ENCODE data around the gene TEX14. TPM values are rescaled to one million over a fixed set of nuclear protein-coding genes. Genes with fewer than 3 reads are reported as not detected.

The TEX14 gene
- total and polyA plus RNA-seq, 12 donors = 0.05 to 0.88 (median 0.14) TPM; not detected in 4

DNA sequence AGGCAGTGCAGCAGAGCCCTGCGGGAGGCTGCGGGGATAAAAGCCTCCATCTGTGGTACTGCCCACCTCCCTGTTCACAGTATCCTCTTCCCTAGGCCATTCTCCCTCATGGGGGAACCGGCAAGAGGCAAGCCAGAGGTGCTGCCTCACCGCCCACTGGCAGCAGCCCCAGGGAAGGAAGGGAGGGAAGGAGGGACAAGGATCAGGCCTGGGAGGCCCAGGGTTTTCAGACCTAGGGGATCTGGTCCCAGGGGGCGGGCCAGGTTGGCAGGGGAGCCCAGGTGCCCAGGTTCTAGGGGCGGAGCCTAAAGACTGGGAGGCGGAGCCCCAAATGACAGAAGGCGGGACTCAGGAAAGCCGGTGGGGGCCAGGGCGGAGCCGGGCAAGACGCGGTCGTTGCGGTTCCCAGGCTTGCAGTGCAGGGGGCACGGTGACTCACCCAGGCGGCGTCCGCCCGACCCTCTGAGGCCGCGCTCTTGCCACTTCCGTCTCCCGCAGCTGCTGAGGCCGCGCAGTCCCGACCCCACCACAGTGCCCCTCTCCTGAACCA, 174.4 kb downstream of the TEX14 start:
- TF ChIP-seq, protein P1, sequence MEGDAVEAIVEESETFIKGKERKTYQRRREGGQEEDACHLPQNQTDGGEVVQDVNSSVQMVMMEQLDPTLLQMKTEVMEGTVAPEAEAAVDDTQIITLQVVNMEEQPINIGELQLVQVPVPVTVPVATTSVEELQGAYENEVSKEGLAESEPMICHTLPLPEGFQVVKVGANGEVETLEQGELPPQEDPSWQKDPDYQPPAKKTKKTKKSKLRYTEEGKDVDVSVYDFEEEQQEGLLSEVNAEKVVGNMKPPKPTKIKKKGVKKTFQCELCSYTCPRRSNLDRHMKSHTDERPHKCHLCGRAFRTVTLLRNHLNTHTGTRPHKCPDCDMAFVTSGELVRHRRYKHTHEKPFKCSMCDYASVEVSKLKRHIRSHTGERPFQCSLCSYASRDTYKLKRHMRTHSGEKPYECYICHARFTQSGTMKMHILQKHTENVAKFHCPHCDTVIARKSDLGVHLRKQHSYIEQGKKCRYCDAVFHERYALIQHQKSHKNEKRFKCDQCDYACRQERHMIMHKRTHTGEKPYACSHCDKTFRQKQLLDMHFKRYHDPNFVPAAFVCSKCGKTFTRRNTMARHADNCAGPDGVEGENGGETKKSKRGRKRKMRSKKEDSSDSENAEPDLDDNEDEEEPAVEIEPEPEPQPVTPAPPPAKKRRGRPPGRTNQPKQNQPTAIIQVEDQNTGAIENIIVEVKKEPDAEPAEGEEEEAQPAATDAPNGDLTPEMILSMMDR (IDR thresholded peaks at IDR 0.05) = no peak
- Histone ChIP-seq H3K9me3 (no peaks in the 10 kb centered on the region), H3K27me3 (no peaks in the 10 kb centered on the region), H3K27ac (peak overlapping the region; percentile 84 to 96 (median 92)), H3K4me3 (peak overlapping the region; percentile 45 to 96 (median 70)), H3K36me3 (peaks cover 0 to 25% (median 1%) of the 10 kb centered on the region in 9 donors), H3K4me1 (peaks cover 25 to 65% (median 62%) of the 10 kb centered on the region in 9 donors)
- intact Hi-C loops (cut with DNase I) = loop anchor here in 6 of 10 donors (2.0 to 10.0 kb wide), 10 partner anchors 60 to 590 kb away; partner anchors contain the start of genes RAD51C (in 2 of the 6), SUPT4H1 (in 2 of the 6), TEX14 (in 2 of the 6) and TRIM37 (in 1 of the 6)
- DNase-seq (no peak), ATAC-seq (peak in 1 of 8 donors; percentile 29)
- 1% methylated on average over 27 of the region's 27 CpGs for WGBS, 2 donors

DNA sequence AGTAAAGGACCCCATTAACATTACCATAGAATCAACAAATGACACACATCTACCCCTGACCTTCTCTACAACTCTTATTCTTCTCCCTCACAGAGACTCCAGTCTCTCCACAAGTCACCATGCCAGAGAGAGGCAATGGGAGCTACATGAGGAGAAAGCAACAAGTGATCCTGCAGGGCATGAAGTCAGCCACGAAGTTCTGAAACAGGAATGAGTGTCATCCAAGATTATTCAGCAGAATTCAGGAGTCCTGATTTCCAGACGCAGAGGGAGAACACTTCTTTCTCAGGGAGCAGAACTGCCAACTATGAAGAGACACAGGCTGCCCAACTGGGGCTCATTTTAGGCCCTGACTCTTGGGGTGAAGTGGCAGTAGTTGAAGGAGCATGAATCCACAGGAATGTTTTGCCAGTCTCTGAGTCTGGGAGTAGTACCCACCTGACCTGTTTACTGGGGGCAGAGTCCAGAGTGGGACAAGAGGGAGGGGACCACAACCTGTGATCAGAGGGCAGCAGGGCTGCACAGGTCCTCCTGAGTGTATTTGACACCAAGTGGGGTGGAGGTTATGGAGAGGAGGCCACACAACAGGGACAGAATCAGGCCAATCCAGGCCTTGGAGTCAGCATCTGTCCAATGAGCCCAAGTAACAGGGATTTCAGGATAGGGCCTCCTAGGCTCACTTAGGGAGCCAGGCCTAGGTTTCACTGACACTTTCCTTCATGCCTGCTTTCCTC, 175.0 kb downstream of the TEX14 start:
- Histone ChIP-seq H3K4me1 (peaks cover 25 to 65% (median 62%) of the 10 kb centered on the region in 9 donors), H3K27ac (peak overlapping the region; percentile 84 to 96 (median 92)), H3K36me3 (peaks cover 0 to 27% (median 7%) of the 10 kb centered on the region in 9 donors), H3K27me3 (no peaks in the 10 kb centered on the region), H3K4me3 (peak overlapping the region; percentile 45 to 96 (median 70)), H3K9me3 (no peaks in the 10 kb centered on the region)
- TF ChIP-seq, protein P1 (IDR thresholded peaks at IDR 0.05) = no peak
- intact Hi-C loops (cut with DNase I) = loop anchor here in 6 of 10 donors (2.0 to 10.0 kb wide), 10 partner anchors 60 to 590 kb away; partner anchors contain the start of genes RAD51C (in 2 of the 6), SUPT4H1 (in 2 of the 6), TEX14 (in 2 of the 6) and TRIM37 (in 1 of the 6)
- WGBS, 2 donors = 51 to 53% methylated on average over 2 of the region's 2 CpGs
- ATAC-seq = no peak
- DNase-seq = no peak

DNA sequence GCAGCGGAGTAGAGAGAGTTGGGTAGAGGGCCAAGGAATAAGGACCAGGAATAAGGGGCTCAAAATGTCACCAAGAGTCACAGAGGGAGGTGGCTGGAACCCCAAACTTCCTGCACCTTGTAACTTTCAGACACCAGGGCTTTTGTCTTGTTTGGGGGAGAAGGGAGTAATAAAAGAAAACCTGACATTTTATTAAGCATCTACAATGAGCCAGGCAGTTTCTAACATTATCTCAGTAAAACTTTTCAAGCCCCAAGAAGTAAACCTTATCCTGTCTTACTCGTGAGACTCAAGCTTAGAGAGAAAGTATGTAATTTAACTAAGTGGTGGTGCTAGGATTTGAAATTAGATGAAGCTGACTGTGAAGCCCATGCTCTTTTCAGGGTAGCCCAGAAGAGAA, 176.6 kb downstream of the TEX14 start:
- Histone ChIP-seq H3K4me1 (peaks cover 25 to 56% (median 52%) of the 10 kb centered on the region in 9 donors), H3K27ac (peak overlapping the region in 7 of 10 donors; percentile 22 to 77 (median 70)), H3K9me3 (no peaks in the 10 kb centered on the region), H3K4me3 (peak overlapping the region in 1 of 10 donors; percentile 82), H3K36me3 (peaks cover 0 to 39% (median 20%) of the 10 kb centered on the region in 9 donors), H3K27me3 (no peaks in the 10 kb centered on the region)
- intact Hi-C loops (cut with DNase I) = loop anchor here in 6 of 10 donors (2.0 to 10.0 kb wide), 9 partner anchors 62 to 592 kb away; partner anchors contain the start of genes SUPT4H1 (in 2 of the 6), RAD51C (in 1 of the 6), TEX14 (in 1 of the 6) and TRIM37 (in 1 of the 6)
- 79 to 84% methylated on average over 2 of the region's 2 CpGs for whole genome bisulfite sequencing, 2 donors
- no peak for DNase-seq
- ATAC-seq = no peak
- TF ChIP-seq, protein P1 (IDR thresholded peaks at IDR 0.05) = no peak

DNA sequence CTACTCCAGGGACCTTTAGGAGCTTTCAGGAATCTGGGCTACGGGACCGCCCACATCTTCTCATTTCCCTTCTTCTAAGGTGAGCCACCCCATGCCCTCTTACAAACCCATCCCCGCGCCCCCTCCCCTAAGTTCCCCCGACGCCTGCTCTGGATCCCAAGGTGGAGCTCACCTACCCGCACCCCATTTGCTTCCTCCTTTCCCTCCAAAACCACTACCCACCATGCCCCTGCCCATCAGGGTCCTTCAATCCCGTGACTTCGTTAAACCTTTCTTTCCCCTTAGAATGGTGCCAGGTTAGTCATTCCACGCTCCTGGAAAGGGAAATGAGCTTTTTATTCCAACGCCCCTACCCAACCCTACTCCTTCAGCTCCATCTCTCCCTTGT, 177.1 kb downstream of the TEX14 start:
- Histone ChIP-seq H3K4me3 (peak overlapping the region in 9 of 10 donors; percentile 62 to 83 (median 71)), H3K36me3 (peaks cover 0 to 44% (median 25%) of the 10 kb centered on the region in 9 donors), H3K9me3 (no peaks in the 10 kb centered on the region), H3K27ac (peak overlapping the region in 9 of 10 donors; percentile 22 to 77 (median 70)), H3K27me3 (no peaks in the 10 kb centered on the region), H3K4me1 (peaks cover 19 to 51% (median 47%) of the 10 kb centered on the region in 9 donors)
- 25 to 30% methylated on average over 11 of the region's 11 CpGs for WGBS, 2 donors
- ATAC-seq (no peak), DNase-seq (no peak)
- TF ChIP-seq, protein P1 (IDR thresholded peaks at IDR 0.05) = no peak
- intact Hi-C loops (cut with DNase I) = loop anchor here in 6 of 10 donors (2.0 to 10.0 kb wide), 10 partner anchors 63 to 593 kb away; partner anchors contain the start of genes SUPT4H1 (in 2 of the 6), RAD51C (in 1 of the 6), TEX14 (in 1 of the 6) and TRIM37 (in 1 of the 6)
